Measurements from ENCODE around the gene MYO1E. TPM values are rescaled to one million over a fixed set of nuclear protein-coding genes. Genes with fewer than 3 reads are reported as not detected.

MYO1E gene
- total and polyA plus RNA-seq, 2 of the 8 experiments (the other 6 are each of a cell fraction or from before 2014, with no cell fraction given) = 19.6 to 142 TPM

DNA sequence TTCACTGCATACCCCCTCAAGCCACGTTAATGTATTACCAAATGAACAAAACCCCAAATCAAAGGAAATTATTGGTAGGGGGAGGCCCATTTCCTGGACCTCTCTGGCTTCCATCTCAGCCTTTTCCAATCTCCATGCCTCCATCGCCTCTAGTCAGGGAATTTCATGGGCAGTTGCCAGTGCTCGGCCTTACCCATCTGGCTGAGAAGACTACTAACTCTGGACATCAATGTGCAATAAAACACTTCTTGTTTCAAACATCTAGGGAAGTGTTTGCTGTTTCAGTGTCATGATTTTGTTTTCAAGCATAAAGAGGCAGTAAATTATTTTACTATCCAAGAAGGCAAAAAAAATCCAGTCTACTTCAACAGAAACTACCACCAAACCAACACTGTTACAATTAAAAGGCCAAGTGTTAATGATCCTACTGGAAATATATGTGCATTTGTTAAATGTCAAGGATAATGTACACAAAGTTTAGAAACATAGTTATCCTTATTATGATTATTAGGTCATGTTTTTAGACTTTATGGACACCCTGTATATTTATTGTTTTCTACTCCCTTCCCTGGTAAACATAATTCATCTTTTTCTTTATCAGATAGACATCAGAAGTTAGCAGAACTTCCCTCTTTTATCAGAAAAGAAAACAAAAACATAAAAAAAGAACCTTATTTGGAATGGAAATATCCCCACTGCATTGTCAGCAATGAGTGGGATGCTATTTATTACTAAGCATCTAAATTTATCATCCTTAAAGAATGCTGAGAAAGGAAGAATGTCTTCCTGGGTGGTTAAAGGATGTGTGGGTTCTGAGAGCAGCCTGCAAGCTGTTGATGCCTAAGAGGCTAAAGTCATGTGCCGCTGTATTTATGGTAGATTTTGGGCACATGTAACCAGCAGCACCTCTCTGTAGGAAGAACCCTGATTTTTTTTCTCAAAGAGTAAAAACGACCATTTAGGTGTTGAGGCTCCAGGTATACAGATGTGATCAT, 150.9 kb downstream of the MYO1E start (continued):
- no peak for TF ChIP-seq CTCF (IDR thresholded peaks at IDR 0.05; ENCODE audit: control extremely low read depth in 1 of 3, insufficient read depth in 1 of 3, low read depth in 1 of 3, low read length in 3 of 3)
- no peak for TF ChIP-seq ATF3 (IDR thresholded peaks at IDR 0.05; ENCODE audit: insufficient read depth, low read depth, low read length)
- no peak for TF ChIP-seq POU5F1 (IDR thresholded peaks at IDR 0.05; ENCODE audit: low read depth, low read length)
- no peak for TF ChIP-seq NANOG (IDR thresholded peaks at IDR 0.05; ENCODE audit: insufficient read depth, low read depth, low read length, poor library complexity, severe bottlenecking)
